OCI-LY7 (cell line): ENCODE results near the gene SKAP2. TPM values are rescaled to one million over a fixed set of nuclear protein-coding genes. Genes with fewer than 3 reads are reported as not detected.

Experiments used
- BruUV-seq: library from RNA; stranded (reverse); fragments of 400-500 nt; replicated peaks from 2 replicates; lab custom pipeline; 2021; lab: Mats Ljungman, UMichigan
- CTCF ChIA-PET: fragments of 300-600 bp; sonication (Branson Sonifier 250); formaldehyde crosslinking; loops from one replicate; lab custom pipeline; 2022; ENCODE audit warnings: antibody characterized with exemption; ENCODE audit not compliant: unreplicated experiment; lab: Charles Lee
- POLR2A ChIA-PET: fragments of 300-600 bp; sonication (Branson Sonifier 250); formaldehyde crosslinking; loops from one replicate; lab custom pipeline; 2022; ENCODE audit warnings: antibody characterized with exemption; lab: Charles Lee
- DNase-seq: peaks from one replicate; pipeline ENCODE4 v3.0.0-alpha.2; 2015; ENCODE audit warnings: low spot score
- H2AFZ ChIP-seq: fragments of 200-600 bp; sonication (generic), shearing (Covaris generic); 2 replicates; pipeline ENCODE4 v1.6.1; 2014; ENCODE audit warnings: mild to moderate bottlenecking, antibody characterized with exemption, low read length, moderate library complexity
- H3K27ac ChIP-seq: fragments of 200-600 bp; sonication (generic); 2 replicates; pipeline ENCODE4 v1.5.1; 2014; ENCODE audit warnings: mixed run types, low read depth, mild to moderate bottlenecking, moderate library complexity, low read length, inconsistent platforms; ENCODE audit not compliant: poor library complexity, severe bottlenecking
- H3K36me3 ChIP-seq: fragments of 200-600 bp; sonication (generic); 2 replicates; pipeline ENCODE4 v1.6.1; 2014; ENCODE audit warnings: mild to moderate bottlenecking, antibody characterized with exemption, low read length, moderate library complexity, mixed read lengths; ENCODE audit not compliant: insufficient read depth
- H3K4me1 ChIP-seq: fragments of 200-600 bp; sonication (generic); 2 replicates; pipeline ENCODE4 v1.5.1; 2014; ENCODE audit warnings: mild to moderate bottlenecking, low read length; ENCODE audit not compliant: insufficient read depth, poor library complexity, severe bottlenecking
- H3K4me2 ChIP-seq: fragments of 200-600 bp; sonication (generic); 2 replicates; pipeline ENCODE4 v1.6.1; 2014; ENCODE audit warnings: mild to moderate bottlenecking, low read length
- H3K4me3 ChIP-seq: fragments of 200-600 bp; sonication (generic); 2 replicates; pipeline ENCODE4 v1.5.1; 2014; ENCODE audit warnings: mild to moderate bottlenecking, low read depth, low read length; ENCODE audit not compliant: poor library complexity, severe bottlenecking
- H3K79me2 ChIP-seq: fragments of 200-600 bp; sonication (generic); 2 replicates; pipeline ENCODE4 v1.6.1; 2016; ENCODE audit warnings: low read depth, mild to moderate bottlenecking, low read length, moderate library complexity, mixed read lengths; ENCODE audit not compliant: insufficient read depth
- H3K9me2 ChIP-seq: fragments of 200-600 bp; sonication (generic); 2 replicates; pipeline ENCODE4 v1.6.1; 2016; ENCODE audit warnings: mild to moderate bottlenecking, low read length, mixed read lengths; ENCODE audit not compliant: insufficient read depth
- H3K9me3 ChIP-seq: fragments of 200-600 bp; sonication (generic); 2 replicates; pipeline ENCODE4 v1.6.1; 2014; ENCODE audit warnings: mild to moderate bottlenecking, mixed run types, low read length, mixed read lengths
- H4K20me1 ChIP-seq: fragments of 200-600 bp; sonication (generic); 2 replicates; pipeline ENCODE4 v1.6.1; 2014; ENCODE audit warnings: mild to moderate bottlenecking, antibody characterized with exemption, low read length, moderate library complexity, mixed read lengths; ENCODE audit not compliant: insufficient read depth
- CTCF ChIP-seq: fragments of 200-600 bp; sonication (generic); conservative IDR thresholded peaks from 2 replicates; pipeline ENCODE4 v1.5.1; 2014; ENCODE audit warnings: mild to moderate bottlenecking, antibody characterized with exemption, low read length, moderate library complexity, mixed read lengths
- EZH2phosphoT487 ChIP-seq: fragments of 200-600 bp; sonication (generic); IDR thresholded peaks from 2 replicates; pipeline ENCODE4 v1.6.1; 2018; ENCODE audit warnings: low read depth, borderline replicate concordance, mild to moderate bottlenecking, mixed run types, antibody characterized with exemption, low read length, moderate library complexity, mixed read lengths
- intact Hi-C: fragments of 100-400 bp; cut with micrococcal nuclease; formaldehyde crosslinking; loops from one replicate; pipeline ENCODE4 v1.10.0; 2022; ENCODE audit not compliant: unreplicated experiment
- total RNA-seq, 2 experiments: library from RNA; depleted of rRNA in 1 of 2; stranded (reverse); fragments of >200 nt in 1 of 2; shearing (Covaris generic) in 1 of 2; gene quantifications; 2 replicates each; pipeline ENCODE4 v1.2.3, GENCODE V29; 2014 to 2022

The SKAP2 gene
- total RNA-seq, 2 experiments from 2014 or later, result 15.5 to 54.8 TPM

- BruUV-seq, result TSS peak; percentile 72
- Histone ChIP-seq H3K4me3 (peak overlapping the region; percentile 95), H3K4me2 (peak overlapping the region; percentile 86), H2AFZ (peak overlapping the region; percentile 89), H4K20me1 (peaks cover 13% of the 10 kb centered on the region; the same call in 1 of the 2 replicates), H3K9me2 (peaks cover 7% of the 10 kb centered on the region; the same call in 1 of the 2 replicates), H3K27ac (peak overlapping the region; percentile 75), H3K36me3 (no peaks in the 10 kb centered on the region), H3K9me3 (no peaks in the 10 kb centered on the region), H3K4me1 (peaks cover 33% of the 10 kb centered on the region), H3K79me2 (peaks cover 37% of the 10 kb centered on the region)
- intact Hi-C loops, result loop anchor here (2.0 to 5.0 kb wide), 5 partner anchors 101 to 1001 kb away; no protein-coding TSS in a partner anchor
- ChIA-PET POLR2A (interaction anchor here (0.5 to 2.0 kb wide), 13 partner anchors 8 to 1235 kb away, joined by 3 to 5 read pairs (median 3); partner anchors contain the start of genes HIBADH and HOXA4), CTCF (no interaction called here)
- no peak for TF ChIP-seq EZH2phosphoT487
- no peak for TF ChIP-seq CTCF
- peak; percentile 57 for DNase-seq
Observed at GRCh38 chr7:26863518-26864308, 677 bp downstream of the SKAP2 start.

GRCh38 chr7:26862834-26863233 is 1.6 kb downstream of the SKAP2 start:
- H3K4me1 ChIP-seq, result peaks cover 33% of the 10 kb centered on the region
- intact Hi-C loops, result loop anchor here (2.0 to 5.0 kb wide), 3 partner anchors 288 to 1001 kb away; no protein-coding TSS in a partner anchor
- peaks cover 37% of the 10 kb centered on the region for H3K79me2 ChIP-seq
- no peak for DNase-seq
- BruUV-seq, result no TSS peak
- peaks cover 7% of the 10 kb centered on the region; the same call in 1 of the 2 replicates for H3K9me2 ChIP-seq
- peak overlapping the region; percentile 95 for H3K4me3 ChIP-seq
- ChIA-PET POLR2A (interaction anchor here (1.4 to 2.0 kb wide), 3 partner anchors 7 to 25 kb away, joined by 3 to 5 read pairs (median 3); no protein-coding TSS in a partner anchor), CTCF (no interaction called here)
- H3K36me3 ChIP-seq, result no peaks in the 10 kb centered on the region
- TF ChIP-seq CTCF (no peak), EZH2phosphoT487 (no peak)
- no peak overlapping the region for H2AFZ ChIP-seq
- H3K27ac ChIP-seq, result peak overlapping the region; percentile 75
- peak overlapping the region; percentile 86 for H3K4me2 ChIP-seq
- H4K20me1 ChIP-seq, result peaks cover 13% of the 10 kb centered on the region; the same call in 1 of the 2 replicates
- H3K9me3 ChIP-seq, result no peaks in the 10 kb centered on the region
